Measurements from ENCODE around the gene ARRB1. TPM values are rescaled to one million over a fixed set of nuclear protein-coding genes. Genes with fewer than 3 reads are reported as not detected.

Gene ARRB1
- 26.3 and 62.9 TPM in 2 replicates for total RNA-seq

DNA sequence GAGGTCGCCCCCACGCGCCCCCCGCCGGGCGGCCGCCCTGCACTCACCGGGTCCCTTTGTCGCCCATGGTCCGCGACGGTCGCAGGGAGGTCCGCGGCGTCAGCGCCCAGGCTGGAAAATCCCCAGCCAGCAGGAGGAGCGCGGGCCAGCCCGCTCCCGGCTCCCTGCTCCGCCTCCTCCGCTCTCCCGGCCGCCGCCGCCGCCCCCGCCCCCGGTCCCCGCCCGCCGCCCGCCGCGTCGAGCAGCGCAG, at the start of gene ARRB1:
TSS of gene ARRB1 (minus strand) at position 121 of the 250 bp plus-strand sequence. CDS start at position 67, 54 bp downstream.

DNA sequence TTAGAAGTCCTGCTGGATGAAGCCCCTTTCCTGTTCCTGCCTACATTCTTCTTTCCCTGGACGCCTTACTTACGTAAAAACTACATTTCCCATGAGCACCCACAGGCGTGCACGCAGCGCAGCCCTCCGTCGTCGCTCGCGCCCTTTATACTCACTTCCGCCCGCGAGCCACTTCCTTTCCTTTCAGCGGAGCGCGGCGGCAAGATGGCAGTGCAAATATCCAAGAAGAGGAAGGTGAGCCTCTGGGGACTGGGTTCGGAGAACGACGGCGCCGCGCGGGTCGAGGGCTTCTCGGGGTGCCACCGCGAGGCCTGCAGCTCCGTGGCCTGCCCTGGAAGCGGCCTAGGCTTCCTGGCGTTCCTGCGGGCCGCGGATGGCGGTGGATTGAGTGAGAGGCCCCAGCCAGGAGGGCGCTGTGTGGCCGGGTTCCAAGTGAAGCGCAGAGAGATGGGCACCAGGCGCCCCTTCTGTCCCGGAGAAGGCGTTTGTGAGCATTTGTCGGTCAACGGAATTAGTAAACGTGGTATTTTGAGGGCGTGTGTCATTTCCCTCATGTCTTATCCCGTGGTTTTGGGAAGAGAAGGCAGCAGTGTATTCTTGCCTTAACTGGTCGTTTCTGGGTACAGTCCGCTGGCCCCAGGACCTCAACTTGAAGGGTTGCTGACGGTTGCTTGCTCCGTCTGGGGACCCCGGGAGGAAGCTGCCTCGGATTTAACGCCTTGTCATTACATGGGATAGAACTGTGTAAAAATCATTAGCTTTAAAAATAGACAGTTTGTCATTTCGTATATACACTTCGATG, 48.1 kb upstream of the ARRB1 start, which contains the start of gene RPS3:
TSS of gene RPS3 (plus strand) at position 175 of the 802 bp plus-strand sequence. CDS start at position 205, 30 bp downstream.

DNA sequence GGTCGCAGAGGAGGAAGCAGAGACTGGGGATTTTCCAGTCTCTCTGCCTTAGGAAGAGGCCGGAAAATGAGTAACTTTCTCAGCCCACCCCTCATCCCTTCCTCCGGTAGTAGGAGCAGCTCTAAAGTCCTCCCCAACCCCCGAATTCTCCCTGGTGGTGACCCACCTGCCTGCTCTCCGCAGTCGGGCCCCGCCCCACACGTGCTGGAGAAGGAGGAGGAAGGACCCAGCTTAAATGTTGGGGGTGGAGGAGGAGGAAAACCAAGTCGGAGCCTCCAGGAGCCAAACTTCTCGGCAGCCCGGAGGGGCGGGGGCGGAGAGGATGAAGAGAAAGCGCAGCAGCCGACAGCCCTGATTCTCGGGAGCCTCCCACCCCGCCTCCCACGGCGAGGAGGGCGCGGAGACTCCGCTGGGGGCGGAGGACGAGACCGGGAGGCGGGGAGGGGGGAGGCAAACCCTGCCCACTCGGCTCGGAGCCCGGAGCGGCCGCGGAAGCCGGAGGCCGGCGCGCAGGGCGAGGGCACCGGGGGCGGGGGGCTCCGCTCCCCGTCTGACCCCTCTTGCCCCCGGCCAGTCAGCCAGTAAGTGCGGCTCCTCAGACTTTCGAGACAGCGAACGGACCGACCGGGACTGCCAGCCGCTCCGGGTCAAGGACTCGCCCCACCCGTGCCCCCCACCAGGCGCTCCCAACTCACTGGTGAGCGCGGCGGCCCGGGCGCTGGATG, 111.0 kb downstream of the ARRB1 start, which contains the start of gene TPBGL:
TSS of gene TPBGL (plus strand) at position 464 of the 725 bp plus-strand sequence. CDS start 276 bp downstream, outside the sequence.

Other genes with a start within 250 kb of the ARRB1 start
- gene SLCO2B1, start 200.6 kb downstream of the ARRB1 start, total RNA-seq, result not detected in 2 replicates
- gene TPBGL, start 110.9 kb downstream of the ARRB1 start, total RNA-seq, result not detected in 2 replicates
- gene RPS3, start 47.9 kb upstream of the ARRB1 start, total RNA-seq, result 2,288 and 3,828 TPM in 2 replicates
- gene KLHL35, start 81.5 kb upstream of the ARRB1 start, total RNA-seq, result 0.43 and 2.5 TPM in 2 replicates
- gene GDPD5, start 174.3 kb upstream of the ARRB1 start, total RNA-seq, result 0.79 and 1.4 TPM in 2 replicates
- gene SERPINH1, start 210.6 kb upstream of the ARRB1 start, total RNA-seq, result 484 and 891 TPM in 2 replicates